K562 (cell line): ENCODE measurements around the gene CYP46A1. TPM values are rescaled to one million over a fixed set of nuclear protein-coding genes. Genes with fewer than 3 reads are reported as not detected.

ENCODE experiments used
- HDAC6 ChIP-seq: IDR thresholded peaks from 2 replicates; pipeline ENCODE4 v1.6.1; 2012; ENCODE audit warnings: low read depth, mild to moderate bottlenecking, control low read depth, inconsistent platforms, low read length, moderate library complexity
- MED1 ChIP-seq: sonication (generic); formaldehyde crosslinking; IDR thresholded peaks from 2 replicates; pipeline ENCODE4 v1.8.1; 2023; ENCODE audit warnings: missing genetic modification reagents, borderline replicate concordance
- RFX1 ChIP-seq: fragments of 450-650 bp; IDR thresholded peaks from 2 replicates; pipeline ENCODE4 v1.6.1; 2016; ENCODE audit warnings: mild to moderate bottlenecking, moderate library complexity
- RNF2 ChIP-seq: sonication (generic); IDR thresholded peaks from 2 replicates; pipeline ENCODE4 v1.6.1; 2016
- SMC3 ChIP-seq: conservative IDR thresholded peaks from 2 replicates; pipeline ENCODE4 v1.6.1; 2011; ENCODE audit warnings: low read depth, low read length, improper control_type of control experiment; ENCODE audit not compliant: insufficient read depth
- TBL1XR1 ChIP-seq, 2 experiments: IDR thresholded peaks; 2 replicates each; pipeline ENCODE4 v1.6.1; 2012; ENCODE audit warnings: improper control_type of control experiment in 2 of 2, low read length in 2 of 2, mild to moderate bottlenecking in 1 of 2
- TSC22D4 ChIP-seq: fragments of 450-650 bp; IDR thresholded peaks from 2 replicates; pipeline ENCODE4 v1.6.1; 2016; ENCODE audit warnings: missing genetic modification characterization, missing biosample characterization, control low read depth
- ZNF133 ChIP-seq: fragments of 250-450 bp; sonication (Bioruptor Pico); IDR thresholded peaks from 2 replicates; pipeline ENCODE4 v1.4.0; 2020; ENCODE audit warnings: mild to moderate bottlenecking
- polyA plus RNA-seq, 8 experiments: library from polyadenylated mRNA; depleted of rRNA in 4 of 8; stranded (reverse) in 5 of 8; unstranded in 3 of 8; fragments of >200 nt; fragmentation: Nextera tagmentation in 2 of 8; fragmentation: Illumina TruSeq in 1 of 8; extraction: Ambion mirVana in 2 of 8; extraction: Trizol in 1 of 8; gene quantifications; 2 replicates each; pipeline versions ENCODE4 v1.2.1 to v1.2.3, GENCODE V29; 2011 to 2014; ENCODE audit warnings: inconsistent platforms in 1 of 8, missing spikeins in 1 of 8
- total RNA-seq, 7 experiments: library from RNA; depleted of rRNA in 6 of 7; stranded (reverse); fragments of >200 nt in 6 of 7; fragmentation: Illumina TruSeq in 2 of 7; extraction: Trizol in 2 of 7; gene quantifications; 2 replicates each; pipeline versions ENCODE4 v1.2.1 to v1.2.3, GENCODE V29; 2011 to 2021; ENCODE audit warnings: low replicate concordance in 1 of 7
- TF ChIP-seq, protein P1 (sequence below), 2 experiments: fragments of 450-650 bp in 1 of 2; IDR thresholded peaks; 2 replicates each; pipeline ENCODE4 v1.6.1; 2011 to 2017; ENCODE audit warnings: low read depth in 2 of 2, antibody characterized with exemption in 1 of 2, borderline replicate concordance in 1 of 2, low read length in 1 of 2, mild to moderate bottlenecking in 1 of 2, mixed read lengths in 1 of 2; ENCODE audit not compliant: control insufficient read depth in 1 of 2
- TF ChIP-seq, protein P2 (sequence below): fragments of 250-450 bp; sonication (Bioruptor Pico); IDR thresholded peaks from 2 replicates; pipeline ENCODE4 v1.4.0; 2020; ENCODE audit warnings: mild to moderate bottlenecking, moderate library complexity, borderline replicate concordance
- TF ChIP-seq, protein P3 (sequence below), 2 experiments: IDR thresholded peaks; 2 replicates each; pipeline ENCODE4 v1.6.1; 2011; ENCODE audit warnings: borderline replicate concordance in 1 of 2, control low read depth in 1 of 2, low read depth in 1 of 2, low read length in 1 of 2, mild to moderate bottlenecking in 1 of 2, mixed read lengths in 1 of 2, moderate library complexity in 1 of 2; ENCODE audit not compliant: insufficient read depth in 1 of 2, insufficient read length in 1 of 2, poor library complexity in 1 of 2, severe bottlenecking in 1 of 2; ENCODE audit errors: extremely low read depth in 1 of 2
- TF ChIP-seq, protein P4 (sequence below): fragments of 450-650 bp; IDR thresholded peaks from 2 replicates; pipeline ENCODE4 v1.6.1; 2017; ENCODE audit warnings: mild to moderate bottlenecking, moderate library complexity
- TF ChIP-seq, protein P5 (sequence below): IDR thresholded peaks from 2 replicates; pipeline ENCODE4 v1.6.1; 2016; ENCODE audit warnings: missing genetic modification characterization, missing compliant biosample characterization
- TF ChIP-seq, protein P6 (sequence below): fragments of 200-800 bp; sonication (Bioruptor generic); IDR thresholded peaks from 2 replicates; pipeline ENCODE4 v1.6.1; 2017; ENCODE audit warnings: missing genetic modification characterization, missing compliant biosample characterization

The CYP46A1 gene
- total and polyA plus RNA-seq, 9 of the 15 experiments (the other 6 are each of a cell fraction or from before 2014, with no cell fraction given) = not detected

DNA sequence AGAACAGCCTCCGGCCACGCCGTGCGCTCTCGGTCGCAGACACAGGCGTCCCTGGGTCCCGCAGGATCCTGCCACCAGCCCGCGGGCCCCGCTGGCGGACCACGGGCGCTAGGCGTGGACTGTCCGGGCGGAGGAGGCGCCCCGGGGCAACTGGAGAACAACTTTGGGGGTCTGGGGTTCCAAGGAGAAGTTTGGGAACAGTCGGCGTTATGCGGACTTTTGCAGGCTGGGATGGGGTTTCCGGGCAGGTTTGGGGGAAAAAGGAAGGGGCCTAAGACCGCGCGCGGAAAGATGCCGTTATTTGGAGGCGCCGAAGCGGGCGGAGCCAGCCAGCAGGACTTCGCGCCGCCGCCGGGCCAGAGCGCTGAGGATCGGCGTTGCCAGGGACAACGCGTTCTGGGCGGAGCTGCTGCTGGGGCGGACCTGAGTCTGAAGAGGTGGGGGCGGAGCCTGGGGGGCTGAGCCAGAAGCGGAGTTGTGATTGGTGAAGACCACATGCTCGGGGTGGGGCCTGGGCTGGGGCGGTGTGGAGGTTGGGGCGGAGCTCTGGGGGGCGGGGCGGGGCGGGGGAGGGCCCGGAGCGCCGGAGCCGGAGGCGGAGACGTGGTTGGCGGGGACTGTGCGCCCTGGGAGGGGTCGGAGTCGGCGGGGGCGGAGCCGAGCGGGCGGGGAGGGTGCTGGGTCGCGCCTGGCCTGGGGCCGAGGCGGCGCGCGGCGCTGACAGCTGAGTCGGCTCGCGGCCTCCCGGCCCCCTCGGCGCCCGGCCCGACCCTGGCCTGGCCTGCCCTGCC is at the start of gene CYP46A1 (continued):
- TF ChIP-seq, protein P1, sequence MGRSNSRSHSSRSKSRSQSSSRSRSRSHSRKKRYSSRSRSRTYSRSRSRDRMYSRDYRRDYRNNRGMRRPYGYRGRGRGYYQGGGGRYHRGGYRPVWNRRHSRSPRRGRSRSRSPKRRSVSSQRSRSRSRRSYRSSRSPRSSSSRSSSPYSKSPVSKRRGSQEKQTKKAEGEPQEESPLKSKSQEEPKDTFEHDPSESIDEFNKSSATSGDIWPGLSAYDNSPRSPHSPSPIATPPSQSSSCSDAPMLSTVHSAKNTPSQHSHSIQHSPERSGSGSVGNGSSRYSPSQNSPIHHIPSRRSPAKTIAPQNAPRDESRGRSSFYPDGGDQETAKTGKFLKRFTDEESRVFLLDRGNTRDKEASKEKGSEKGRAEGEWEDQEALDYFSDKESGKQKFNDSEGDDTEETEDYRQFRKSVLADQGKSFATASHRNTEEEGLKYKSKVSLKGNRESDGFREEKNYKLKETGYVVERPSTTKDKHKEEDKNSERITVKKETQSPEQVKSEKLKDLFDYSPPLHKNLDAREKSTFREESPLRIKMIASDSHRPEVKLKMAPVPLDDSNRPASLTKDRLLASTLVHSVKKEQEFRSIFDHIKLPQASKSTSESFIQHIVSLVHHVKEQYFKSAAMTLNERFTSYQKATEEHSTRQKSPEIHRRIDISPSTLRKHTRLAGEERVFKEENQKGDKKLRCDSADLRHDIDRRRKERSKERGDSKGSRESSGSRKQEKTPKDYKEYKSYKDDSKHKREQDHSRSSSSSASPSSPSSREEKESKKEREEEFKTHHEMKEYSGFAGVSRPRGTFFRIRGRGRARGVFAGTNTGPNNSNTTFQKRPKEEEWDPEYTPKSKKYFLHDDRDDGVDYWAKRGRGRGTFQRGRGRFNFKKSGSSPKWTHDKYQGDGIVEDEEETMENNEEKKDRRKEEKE (IDR thresholded peaks at IDR 0.05; ENCODE audit: borderline replicate concordance in 1 of 2, control insufficient read depth in 1 of 2, low read depth in 2 of 2, low read length in 1 of 2) = no peak
- TF ChIP-seq, protein P2, sequence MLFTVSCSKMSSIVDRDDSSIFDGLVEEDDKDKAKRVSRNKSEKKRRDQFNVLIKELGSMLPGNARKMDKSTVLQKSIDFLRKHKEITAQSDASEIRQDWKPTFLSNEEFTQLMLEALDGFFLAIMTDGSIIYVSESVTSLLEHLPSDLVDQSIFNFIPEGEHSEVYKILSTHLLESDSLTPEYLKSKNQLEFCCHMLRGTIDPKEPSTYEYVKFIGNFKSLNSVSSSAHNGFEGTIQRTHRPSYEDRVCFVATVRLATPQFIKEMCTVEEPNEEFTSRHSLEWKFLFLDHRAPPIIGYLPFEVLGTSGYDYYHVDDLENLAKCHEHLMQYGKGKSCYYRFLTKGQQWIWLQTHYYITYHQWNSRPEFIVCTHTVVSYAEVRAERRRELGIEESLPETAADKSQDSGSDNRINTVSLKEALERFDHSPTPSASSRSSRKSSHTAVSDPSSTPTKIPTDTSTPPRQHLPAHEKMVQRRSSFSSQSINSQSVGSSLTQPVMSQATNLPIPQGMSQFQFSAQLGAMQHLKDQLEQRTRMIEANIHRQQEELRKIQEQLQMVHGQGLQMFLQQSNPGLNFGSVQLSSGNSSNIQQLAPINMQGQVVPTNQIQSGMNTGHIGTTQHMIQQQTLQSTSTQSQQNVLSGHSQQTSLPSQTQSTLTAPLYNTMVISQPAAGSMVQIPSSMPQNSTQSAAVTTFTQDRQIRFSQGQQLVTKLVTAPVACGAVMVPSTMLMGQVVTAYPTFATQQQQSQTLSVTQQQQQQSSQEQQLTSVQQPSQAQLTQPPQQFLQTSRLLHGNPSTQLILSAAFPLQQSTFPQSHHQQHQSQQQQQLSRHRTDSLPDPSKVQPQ (CRISPR knock-in tag) = no peak
- no peak for TF ChIP-seq HDAC6
- 0 out of 4 replicates have a peak, but pooled peaks of 1 of the 2 experiments have one; percentile 25 for TF ChIP-seq TBL1XR1 (IDR thresholded peaks at IDR 0.05; ENCODE audit: low read length in 2 of 2)
- TF ChIP-seq SMC3 = no peak
- TF ChIP-seq, protein P3, sequence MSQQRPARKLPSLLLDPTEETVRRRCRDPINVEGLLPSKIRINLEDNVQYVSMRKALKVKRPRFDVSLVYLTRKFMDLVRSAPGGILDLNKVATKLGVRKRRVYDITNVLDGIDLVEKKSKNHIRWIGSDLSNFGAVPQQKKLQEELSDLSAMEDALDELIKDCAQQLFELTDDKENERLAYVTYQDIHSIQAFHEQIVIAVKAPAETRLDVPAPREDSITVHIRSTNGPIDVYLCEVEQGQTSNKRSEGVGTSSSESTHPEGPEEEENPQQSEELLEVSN (IDR thresholded peaks at IDR 0.05; ENCODE audit: borderline replicate concordance in 1 of 2, extremely low read depth in 1 of 2, insufficient read depth in 1 of 2, insufficient read length in 1 of 2, low read depth in 1 of 2, low read length in 1 of 2, poor library complexity in 1 of 2, severe bottlenecking in 1 of 2) = peak in 1 of 2 experiments; percentile 6
- no peak for TF ChIP-seq TSC22D4
- no peak for TF ChIP-seq RNF2
- TF ChIP-seq ZNF133 (CRISPR knock-in tag) = no peak
- no peak for TF ChIP-seq MED1 (CRISPR knock-in tag)
- TF ChIP-seq RFX1 = peak; percentile 94
- TF ChIP-seq, protein P4, sequence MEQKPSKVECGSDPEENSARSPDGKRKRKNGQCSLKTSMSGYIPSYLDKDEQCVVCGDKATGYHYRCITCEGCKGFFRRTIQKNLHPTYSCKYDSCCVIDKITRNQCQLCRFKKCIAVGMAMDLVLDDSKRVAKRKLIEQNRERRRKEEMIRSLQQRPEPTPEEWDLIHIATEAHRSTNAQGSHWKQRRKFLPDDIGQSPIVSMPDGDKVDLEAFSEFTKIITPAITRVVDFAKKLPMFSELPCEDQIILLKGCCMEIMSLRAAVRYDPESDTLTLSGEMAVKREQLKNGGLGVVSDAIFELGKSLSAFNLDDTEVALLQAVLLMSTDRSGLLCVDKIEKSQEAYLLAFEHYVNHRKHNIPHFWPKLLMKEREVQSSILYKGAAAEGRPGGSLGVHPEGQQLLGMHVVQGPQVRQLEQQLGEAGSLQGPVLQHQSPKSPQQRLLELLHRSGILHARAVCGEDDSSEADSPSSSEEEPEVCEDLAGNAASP = no peak
- TF ChIP-seq, protein P5, sequence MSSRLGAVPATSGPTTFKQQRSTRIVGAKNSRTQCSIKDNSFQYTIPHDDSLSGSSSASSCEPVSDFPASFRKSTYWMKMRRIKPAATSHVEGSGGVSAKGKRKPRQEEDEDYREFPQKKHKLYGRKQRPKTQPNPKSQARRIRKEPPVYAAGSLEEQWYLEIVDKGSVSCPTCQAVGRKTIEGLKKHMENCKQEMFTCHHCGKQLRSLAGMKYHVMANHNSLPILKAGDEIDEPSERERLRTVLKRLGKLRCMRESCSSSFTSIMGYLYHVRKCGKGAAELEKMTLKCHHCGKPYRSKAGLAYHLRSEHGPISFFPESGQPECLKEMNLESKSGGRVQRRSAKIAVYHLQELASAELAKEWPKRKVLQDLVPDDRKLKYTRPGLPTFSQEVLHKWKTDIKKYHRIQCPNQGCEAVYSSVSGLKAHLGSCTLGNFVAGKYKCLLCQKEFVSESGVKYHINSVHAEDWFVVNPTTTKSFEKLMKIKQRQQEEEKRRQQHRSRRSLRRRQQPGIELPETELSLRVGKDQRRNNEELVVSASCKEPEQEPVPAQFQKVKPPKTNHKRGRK (tag) = no peak
- TF ChIP-seq, protein P6, sequence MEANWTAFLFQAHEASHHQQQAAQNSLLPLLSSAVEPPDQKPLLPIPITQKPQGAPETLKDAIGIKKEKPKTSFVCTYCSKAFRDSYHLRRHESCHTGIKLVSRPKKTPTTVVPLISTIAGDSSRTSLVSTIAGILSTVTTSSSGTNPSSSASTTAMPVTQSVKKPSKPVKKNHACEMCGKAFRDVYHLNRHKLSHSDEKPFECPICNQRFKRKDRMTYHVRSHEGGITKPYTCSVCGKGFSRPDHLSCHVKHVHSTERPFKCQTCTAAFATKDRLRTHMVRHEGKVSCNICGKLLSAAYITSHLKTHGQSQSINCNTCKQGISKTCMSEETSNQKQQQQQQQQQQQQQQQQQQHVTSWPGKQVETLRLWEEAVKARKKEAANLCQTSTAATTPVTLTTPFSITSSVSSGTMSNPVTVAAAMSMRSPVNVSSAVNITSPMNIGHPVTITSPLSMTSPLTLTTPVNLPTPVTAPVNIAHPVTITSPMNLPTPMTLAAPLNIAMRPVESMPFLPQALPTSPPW = peak; percentile 61
